Trophoblast cell (in vitro differentiated cells and primary cell): ENCODE data around the gene KICS2.

Source experiments
- DNase-seq, 2 donors: peaks; one replicate each; pipeline ENCODE4 v3.0.0-alpha.2; 2016
- H2AFZ ChIP-seq: 2 replicates; pipeline ENCODE4 v1.6.1; 2013; ENCODE audit warnings: low read length, moderate library complexity, mild to moderate bottlenecking; ENCODE audit not compliant: insufficient read depth, poor library complexity
- H2AK5ac ChIP-seq: 2 replicates; pipeline ENCODE4 v1.6.1; 2013; ENCODE audit warnings: mild to moderate bottlenecking, low read length
- H2BK120ac ChIP-seq: 2 replicates; pipeline ENCODE4 v1.6.1; 2013; ENCODE audit warnings: low read length, mild to moderate bottlenecking, moderate library complexity; ENCODE audit not compliant: insufficient read depth, poor library complexity
- H2BK12ac ChIP-seq: 2 replicates; pipeline ENCODE4 v1.6.1; 2013; ENCODE audit warnings: mild to moderate bottlenecking, low read length, moderate library complexity
- H2BK5ac ChIP-seq: 2 replicates; pipeline ENCODE4 v1.6.1; 2013; ENCODE audit warnings: low read length, low read depth, moderate library complexity, mild to moderate bottlenecking; ENCODE audit not compliant: poor library complexity
- H3K14ac ChIP-seq: 2 replicates; pipeline ENCODE4 v1.6.1; 2013; ENCODE audit warnings: mild to moderate bottlenecking, low read length
- H3K18ac ChIP-seq: 2 replicates; pipeline ENCODE4 v1.6.1; 2013; ENCODE audit warnings: mild to moderate bottlenecking, low read length
- H3K23ac ChIP-seq: 2 replicates; pipeline ENCODE4 v1.6.1; 2013; ENCODE audit warnings: low read length
- H3K27ac ChIP-seq: 2 replicates; pipeline ENCODE4 v1.5.1; 2013; ENCODE audit warnings: low read depth, mild to moderate bottlenecking, inconsistent platforms, low read length, moderate library complexity
- H3K27me3 ChIP-seq: 2 replicates; pipeline ENCODE4 v1.6.1; 2013; ENCODE audit warnings: inconsistent platforms, mild to moderate bottlenecking, low read length, moderate library complexity; ENCODE audit not compliant: insufficient read depth
- H3K36me3 ChIP-seq, 2 experiments: 1 replicate in 1 of 2; 2 replicates in 1 of 2; pipeline ENCODE4 v1.6.1; 2013; ENCODE audit warnings: low read length in 2 of 2, mild to moderate bottlenecking in 2 of 2, moderate library complexity in 1 of 2; ENCODE audit not compliant: insufficient read depth in 2 of 2, control insufficient read depth in 1 of 2
- H3K4ac ChIP-seq: 2 replicates; pipeline ENCODE4 v1.6.1; 2013; ENCODE audit warnings: low read depth, mild to moderate bottlenecking, low read length, moderate library complexity
- H3K4me1 ChIP-seq, 2 experiments: 1 replicate in 1 of 2; 2 replicates in 1 of 2; pipeline ENCODE4 v1.6.1; 2013; ENCODE audit warnings: low read length in 2 of 2, mild to moderate bottlenecking in 2 of 2, moderate library complexity in 1 of 2; ENCODE audit not compliant: insufficient read depth in 2 of 2, control insufficient read depth in 1 of 2
- H3K4me2 ChIP-seq: 2 replicates; pipeline ENCODE4 v1.6.1; 2013; ENCODE audit warnings: inconsistent platforms, mild to moderate bottlenecking, low read length, moderate library complexity
- H3K4me3 ChIP-seq: 2 replicates; pipeline ENCODE4 v1.5.1; 2013; ENCODE audit warnings: mild to moderate bottlenecking, low read depth, low read length, inconsistent platforms
- H3K79me1 ChIP-seq: one replicate; pipeline ENCODE4 v1.6.1; 2013; ENCODE audit warnings: low read length
- H3K79me2 ChIP-seq: 2 replicates; pipeline ENCODE4 v1.6.1; 2013; ENCODE audit warnings: low read length, mild to moderate bottlenecking; ENCODE audit not compliant: control insufficient read depth, insufficient read depth, poor library complexity
- H3K9ac ChIP-seq: 2 replicates; pipeline ENCODE4 v1.6.1; 2013; ENCODE audit warnings: mild to moderate bottlenecking, low read length
- H3K9me3 ChIP-seq: 2 replicates; pipeline ENCODE4 v1.6.1; 2013; ENCODE audit warnings: low read depth, mild to moderate bottlenecking, control low read depth, inconsistent platforms, low read length; ENCODE audit not compliant: insufficient read depth
- H4K12ac ChIP-seq: 2 replicates; pipeline ENCODE4 v1.6.1; 2013; ENCODE audit warnings: low read depth, mild to moderate bottlenecking, low read length, moderate library complexity
- H4K8ac ChIP-seq: 2 replicates; pipeline ENCODE4 v1.6.1; 2013; ENCODE audit warnings: low read depth, mild to moderate bottlenecking, low read length, moderate library complexity
- H4K91ac ChIP-seq: one replicate; pipeline ENCODE4 v1.6.1; 2013; ENCODE audit warnings: low read depth, mild to moderate bottlenecking, low read length, moderate library complexity
- WGBS: extraction: QIAGEN DNeasy Blood & Tissue Kit; methylation state at CpG from one replicate; pipeline ENCODE4 v1.1.7; 2013; ENCODE audit warnings: missing lambda C conversion rate; ENCODE audit not compliant: insufficient read length, insufficient coverage; ENCODE audit errors: extremely low coverage; 5-methylcytosine and 5-hydroxymethylcytosine counted together

The KICS2 gene

DNA sequence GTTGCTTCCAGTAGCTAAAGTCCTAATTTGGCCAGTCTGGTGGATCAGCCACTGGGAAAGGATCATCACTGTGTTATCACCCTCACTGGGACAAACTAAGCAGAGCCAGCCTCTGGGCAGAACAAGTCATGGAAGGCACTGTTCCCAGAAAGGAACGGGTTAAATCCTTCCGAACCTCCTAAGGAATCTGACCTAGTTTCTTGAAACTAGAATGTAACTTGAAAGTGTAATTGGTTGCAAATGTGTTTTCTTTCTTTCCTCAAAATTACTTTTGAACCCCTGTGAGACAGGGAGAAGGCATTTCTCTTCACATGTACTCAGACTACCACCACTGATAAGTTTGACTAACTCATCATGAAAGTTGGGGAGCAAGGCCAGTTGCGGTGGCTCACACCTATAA is 18.7 kb upstream of the KICS2 start:
- no peak for DNase-seq
- no peak overlapping the region for H3K23ac ChIP-seq
- no peak overlapping the region for H3K14ac ChIP-seq
- no peaks in the 10 kb centered on the region for H3K36me3 ChIP-seq
- no CpG with 5 or more reads among the region's 3 CpGs for WGBS
- H3K27ac ChIP-seq: no peak overlapping the region
- no peak overlapping the region for H2AK5ac ChIP-seq
- no peaks in the 10 kb centered on the region for H3K4me1 ChIP-seq
- H2BK120ac ChIP-seq: no peak overlapping the region
- H3K27me3 ChIP-seq: no peaks in the 10 kb centered on the region
- no peak overlapping the region for H3K4me2 ChIP-seq
- H2BK5ac ChIP-seq: no peak overlapping the region
- no peak overlapping the region for H4K8ac ChIP-seq
- no peak overlapping the region for H2AFZ ChIP-seq
- H4K12ac ChIP-seq: no peak overlapping the region
- H3K9ac ChIP-seq: no peak overlapping the region
- H2BK12ac ChIP-seq: no peak overlapping the region
- no peaks in the 10 kb centered on the region for H3K79me1 ChIP-seq
- H3K4me3 ChIP-seq: no peak overlapping the region
- no peaks in the 10 kb centered on the region for H3K9me3 ChIP-seq
- no peak overlapping the region for H3K4ac ChIP-seq
- H3K18ac ChIP-seq: no peak overlapping the region
- no peaks in the 10 kb centered on the region for H3K79me2 ChIP-seq
- no peak overlapping the region for H4K91ac ChIP-seq

- H2BK120ac ChIP-seq: no peak overlapping the region
- no peak overlapping the region for H2AFZ ChIP-seq
- no peaks in the 10 kb centered on the region for H3K79me1 ChIP-seq
- no peak overlapping the region for H3K9ac ChIP-seq
- H2BK5ac ChIP-seq: no peak overlapping the region
- no peak for DNase-seq
- no peaks in the 10 kb centered on the region for H3K9me3 ChIP-seq
- H3K4ac ChIP-seq: no peak overlapping the region
- H4K8ac ChIP-seq: no peak overlapping the region
- no peak overlapping the region for H2BK12ac ChIP-seq
- no peak overlapping the region for H3K27ac ChIP-seq
- no peak overlapping the region for H3K4me3 ChIP-seq
- no peaks in the 10 kb centered on the region for H3K79me2 ChIP-seq
- H3K36me3 ChIP-seq: no peaks in the 10 kb centered on the region
- no peak overlapping the region for H4K91ac ChIP-seq
- H4K12ac ChIP-seq: no peak overlapping the region
- H3K27me3 ChIP-seq: no peaks in the 10 kb centered on the region
- no peak overlapping the region for H3K23ac ChIP-seq
- H2AK5ac ChIP-seq: no peak overlapping the region
- H3K14ac ChIP-seq: no peak overlapping the region
- H3K18ac ChIP-seq: no peak overlapping the region
- no peaks in the 10 kb centered on the region for H3K4me1 ChIP-seq
- H3K4me2 ChIP-seq: no peak overlapping the region
These were observed 15.3 kb upstream of the KICS2 start for GRCh38 chr12:64237382-64237781.

- H3K27me3 ChIP-seq: no peaks in the 10 kb centered on the region
- H3K9me3 ChIP-seq: no peaks in the 10 kb centered on the region
- H3K18ac ChIP-seq: no peak overlapping the region
- H3K27ac ChIP-seq: no peak overlapping the region
- no peak overlapping the region for H2AK5ac ChIP-seq
- no peak overlapping the region for H2AFZ ChIP-seq
- no peak overlapping the region for H4K91ac ChIP-seq
- no peak overlapping the region for H2BK5ac ChIP-seq
- no peak overlapping the region for H3K14ac ChIP-seq
- no peaks in the 10 kb centered on the region for H3K79me1 ChIP-seq
- no peaks in the 10 kb centered on the region for H3K79me2 ChIP-seq
- H3K36me3 ChIP-seq: no peaks in the 10 kb centered on the region
- no peak for DNase-seq
- H3K4me3 ChIP-seq: no peak overlapping the region
- H2BK120ac ChIP-seq: no peak overlapping the region
- H2BK12ac ChIP-seq: no peak overlapping the region
- H4K12ac ChIP-seq: no peak overlapping the region
- no peak overlapping the region for H4K8ac ChIP-seq
- no peaks in the 10 kb centered on the region for H3K4me1 ChIP-seq
- H3K4ac ChIP-seq: no peak overlapping the region
- H3K9ac ChIP-seq: no peak overlapping the region
- no peak overlapping the region for H3K4me2 ChIP-seq
- no peak overlapping the region for H3K23ac ChIP-seq
These were observed 14.5 kb upstream of the KICS2 start for GRCh38 chr12:64236549-64236948.

DNA sequence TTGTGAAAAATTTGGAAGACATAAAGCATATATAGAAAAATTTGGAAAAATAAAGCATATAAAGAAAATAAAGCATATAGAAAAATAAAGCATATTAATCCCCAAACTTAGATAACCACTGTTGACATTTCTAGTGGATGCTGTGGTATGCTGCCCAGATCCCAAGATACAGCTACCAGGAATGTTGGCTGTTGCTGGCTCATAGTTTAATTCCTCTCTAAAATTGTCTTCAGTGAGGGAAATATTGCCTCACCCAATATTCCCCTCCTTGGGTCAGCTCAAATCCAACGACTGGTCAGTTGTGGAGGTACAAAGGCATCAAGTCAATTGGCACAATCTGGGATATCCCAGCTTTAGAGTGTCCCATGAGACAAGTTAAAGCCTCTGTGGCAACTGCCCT is 10.1 kb upstream of the KICS2 start:
- Histone ChIP-seq H3K79me2 (no peaks in the 10 kb centered on the region), H3K9ac (no peak overlapping the region), H3K4me1 (no peaks in the 10 kb centered on the region), H3K4me2 (no peak overlapping the region), H3K23ac (no peak overlapping the region), H2BK120ac (no peak overlapping the region), H2BK12ac (no peak overlapping the region), H2AK5ac (no peak overlapping the region), H3K4me3 (no peak overlapping the region), H3K18ac (no peak overlapping the region), H3K79me1 (no peaks in the 10 kb centered on the region), H3K36me3 (no peaks in the 10 kb centered on the region), H3K9me3 (no peaks in the 10 kb centered on the region), H3K27me3 (no peaks in the 10 kb centered on the region), H4K8ac (no peak overlapping the region), H3K4ac (no peak overlapping the region), H3K27ac (no peak overlapping the region), H4K12ac (no peak overlapping the region), H3K14ac (no peak overlapping the region), H2BK5ac (no peak overlapping the region), H4K91ac (no peak overlapping the region), H2AFZ (no peak overlapping the region)
- WGBS: no CpG with 5 or more reads among the region's 1 CpG
- peak in 1 of 2 donors; percentile 10 for DNase-seq

DNA sequence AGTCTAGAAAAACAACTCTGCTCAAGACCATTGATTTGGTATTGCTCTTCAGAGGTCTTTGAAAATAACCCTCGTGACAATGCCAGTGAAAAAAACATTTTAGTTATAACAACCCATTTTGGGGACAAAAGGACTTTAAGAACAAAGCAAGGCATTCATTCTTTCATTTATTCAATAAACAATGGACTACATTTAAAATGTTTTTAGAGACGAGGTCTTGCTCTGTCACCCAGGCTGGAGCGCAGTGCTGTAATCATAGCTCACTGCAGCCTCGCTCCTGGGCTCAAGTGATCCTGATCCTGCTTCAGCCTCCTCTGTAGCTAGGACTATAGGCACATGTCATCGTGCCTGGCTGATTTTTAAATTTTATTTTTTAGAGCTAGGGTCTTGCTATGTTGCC is 7.7 kb upstream of the KICS2 start:
- Histone ChIP-seq H3K4me1 (no peaks in the 10 kb centered on the region), H3K79me2 (no peaks in the 10 kb centered on the region), H3K9ac (no peak overlapping the region), H2BK12ac (no peak overlapping the region), H3K9me3 (no peaks in the 10 kb centered on the region), H3K4me2 (no peak overlapping the region), H2BK5ac (no peak overlapping the region), H3K18ac (no peak overlapping the region), H2BK120ac (no peak overlapping the region), H3K14ac (no peak overlapping the region), H3K4me3 (no peak overlapping the region), H3K27ac (no peak overlapping the region), H2AK5ac (no peak overlapping the region), H4K12ac (no peak overlapping the region), H4K8ac (no peak overlapping the region), H3K27me3 (no peaks in the 10 kb centered on the region), H3K36me3 (no peaks in the 10 kb centered on the region), H3K23ac (no peak overlapping the region), H3K79me1 (no peaks in the 10 kb centered on the region), H4K91ac (no peak overlapping the region), H3K4ac (no peak overlapping the region), H2AFZ (no peak overlapping the region)
- no CpG with 5 or more reads among the region's 5 CpGs for WGBS
- DNase-seq: no peak
